DMS 273 (cell line): Measurements from ENCODE around the gene TELO2.
"Not testable (repeated sequence)": the region's sequence is repeated elsewhere in the genome, so short reads cannot be mapped to it uniquely, and the experiment has no call there.

ENCODE experiments used
- DNase-seq: peaks from one replicate; lab custom pipeline; 2025; ENCODE audit not compliant: unreplicated experiment; lab: John Stamatoyannopoulos, UW

Gene TELO2

GRCh38 chr16:1457489-1458245 is 35.5 kb upstream of the TELO2 start:
- DNase-seq, result no peak

DNA sequence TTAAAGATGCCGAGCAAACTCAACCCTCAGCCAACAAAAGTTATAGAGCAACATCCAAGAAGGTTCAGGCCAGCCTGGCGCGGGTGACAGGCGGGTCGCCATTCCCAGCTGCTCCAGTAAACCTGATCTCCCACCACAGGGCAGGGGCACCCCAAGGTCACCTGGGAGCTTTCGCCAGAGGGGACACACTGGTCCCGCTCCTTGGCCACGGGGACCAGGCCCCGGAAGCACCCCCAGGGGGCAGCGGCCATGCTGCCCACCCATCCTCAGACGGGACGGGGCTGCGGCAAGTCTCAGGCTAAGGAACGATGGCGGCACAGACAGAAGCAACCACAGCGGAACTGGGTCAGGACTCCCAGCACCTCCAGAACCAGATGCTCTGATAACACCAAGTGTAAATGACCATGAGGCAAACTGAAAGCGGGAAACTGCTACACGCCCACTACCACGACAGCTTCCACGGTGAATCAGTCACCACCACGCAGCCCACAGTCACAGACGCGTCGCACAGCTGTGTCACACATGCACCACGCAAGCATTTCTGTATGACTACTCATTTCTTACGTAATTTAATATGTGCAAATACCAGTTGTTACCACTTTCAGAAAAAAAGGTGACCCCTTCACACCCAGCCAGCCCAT is 34.7 kb upstream of the TELO2 start:
- no peak for DNase-seq

DNA sequence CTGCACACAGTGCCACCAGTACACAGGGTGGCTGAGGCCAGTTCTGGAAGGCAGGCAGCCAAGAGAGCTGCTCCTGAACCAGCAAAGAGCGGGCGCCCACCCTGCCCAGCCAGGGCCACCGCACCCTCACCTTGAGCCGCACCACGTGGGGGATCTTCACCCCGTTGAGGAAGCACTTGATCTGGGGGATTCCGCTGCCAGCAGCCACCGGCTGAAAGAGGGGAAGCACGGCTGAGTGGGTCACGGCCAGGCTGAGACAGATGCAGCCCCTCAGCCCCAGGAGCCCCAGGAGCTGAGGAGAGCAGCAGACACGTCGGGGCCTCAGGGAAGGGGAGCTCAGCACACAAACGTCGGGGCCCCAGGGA is 34.2 kb upstream of the TELO2 start:
- no peak for DNase-seq

GRCh38 chr16:1459967-1460366 is 33.2 kb upstream of the TELO2 start:
- no peak for DNase-seq

- no peak for DNase-seq
Measured at GRCh38 chr16:1460602-1461138, 32.5 kb upstream of the TELO2 start.

DNA sequence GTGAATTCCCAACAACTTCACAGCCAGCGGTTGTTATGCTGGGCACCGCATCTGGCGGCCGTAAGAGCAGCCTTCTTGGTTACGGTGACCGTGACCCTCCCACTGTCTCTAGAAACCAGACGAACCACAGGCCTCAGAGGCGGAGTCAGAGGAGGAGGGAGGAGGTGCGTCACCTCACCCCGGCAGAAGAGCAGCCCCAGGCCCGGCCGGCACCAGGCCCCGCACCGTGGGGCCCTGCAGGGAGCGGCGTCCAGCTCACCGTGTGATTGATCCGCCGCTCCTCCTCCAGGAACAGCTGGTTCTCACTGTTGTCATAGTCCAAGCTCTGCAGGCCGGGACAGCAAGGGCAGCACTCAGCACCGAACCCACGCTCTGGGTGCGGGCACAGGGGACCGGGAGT is 32.0 kb upstream of the TELO2 start:
- DNase-seq, result no peak

DNA sequence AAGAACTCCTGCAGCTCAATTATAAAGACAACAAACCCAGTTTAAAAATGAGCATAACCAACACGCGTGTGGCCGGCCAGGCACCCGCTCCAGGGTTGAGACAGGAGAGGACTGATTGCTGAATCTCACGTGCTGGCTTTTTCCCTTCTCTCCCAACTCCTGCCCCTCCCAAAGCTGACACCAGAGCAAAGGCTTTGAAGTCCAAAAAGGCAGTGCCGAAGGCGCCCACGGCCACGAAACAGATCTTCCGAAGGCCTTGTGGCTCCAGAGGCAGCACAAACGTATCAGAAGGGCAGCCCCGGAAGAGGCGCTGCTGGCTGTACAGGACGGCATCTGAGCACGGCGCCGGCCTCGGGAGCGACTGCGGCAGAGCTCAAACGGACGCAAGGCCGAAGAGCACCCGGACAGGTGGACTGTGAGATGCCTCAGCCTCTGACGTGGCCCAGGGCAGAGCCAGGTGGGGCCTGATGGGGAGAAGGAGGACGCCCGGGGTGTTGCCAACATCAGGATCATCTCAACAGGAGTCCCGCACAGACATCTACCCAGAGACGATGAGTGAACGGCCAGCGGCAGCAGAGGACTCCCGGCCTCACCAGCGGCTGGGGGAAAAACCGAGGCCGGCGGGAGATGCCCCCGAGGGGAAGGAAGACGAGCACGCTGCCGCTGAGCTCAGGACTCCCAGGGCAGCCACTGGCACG is 28.8 kb upstream of the TELO2 start:
- no peak for DNase-seq

DNA sequence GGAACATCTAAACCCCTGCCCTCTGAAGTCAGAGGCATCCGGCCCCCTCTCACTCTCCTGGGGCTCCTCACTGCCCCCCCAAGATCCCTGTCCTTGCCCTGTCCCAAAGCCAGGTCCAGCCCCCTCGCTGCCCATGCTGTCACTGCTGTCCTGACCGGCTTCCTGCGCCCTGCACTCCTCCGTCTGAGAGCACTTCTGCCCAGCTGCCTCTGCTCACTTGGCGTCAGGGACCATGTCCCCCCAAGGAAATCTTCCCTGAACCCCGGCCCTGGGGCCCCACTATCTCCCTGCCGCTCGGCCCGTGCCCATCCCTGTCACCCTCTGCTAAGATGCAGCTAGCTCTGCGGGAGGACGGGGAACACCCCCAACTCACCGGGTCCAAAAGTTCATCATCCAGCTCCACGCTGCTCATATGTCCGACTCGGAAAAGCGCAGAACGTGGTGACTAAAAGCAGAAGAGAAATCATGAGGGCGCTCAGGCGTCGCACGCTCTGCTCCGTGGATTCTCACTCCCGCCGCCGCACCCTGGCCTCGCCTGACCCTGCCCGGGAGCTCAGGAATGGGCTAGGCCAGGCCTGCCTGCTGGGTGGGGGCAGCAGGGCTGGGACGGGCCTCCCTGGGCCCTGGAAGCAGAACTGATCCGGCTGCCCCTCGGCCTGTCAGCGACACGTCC is 28.1 kb upstream of the TELO2 start:
- DNase-seq, result no peak

DNA sequence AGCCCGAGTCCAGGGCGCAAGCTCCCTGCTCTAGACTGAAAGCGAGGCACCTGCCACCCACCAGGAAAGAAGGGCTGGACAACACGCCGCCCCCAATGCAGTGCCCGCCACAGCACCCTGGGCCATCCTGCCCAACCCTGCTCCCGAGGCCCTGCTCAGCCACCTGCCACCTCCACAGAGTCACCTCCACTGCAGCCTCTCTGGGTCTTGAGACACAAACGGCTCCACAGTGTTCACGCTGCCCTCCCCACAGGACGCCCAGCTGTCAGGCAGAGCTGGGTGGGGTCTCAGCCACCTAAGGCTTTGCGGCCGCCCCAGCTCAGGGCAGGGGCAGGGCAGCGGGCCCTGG is 27.6 kb upstream of the TELO2 start:
- DNase-seq, result no peak

DNA sequence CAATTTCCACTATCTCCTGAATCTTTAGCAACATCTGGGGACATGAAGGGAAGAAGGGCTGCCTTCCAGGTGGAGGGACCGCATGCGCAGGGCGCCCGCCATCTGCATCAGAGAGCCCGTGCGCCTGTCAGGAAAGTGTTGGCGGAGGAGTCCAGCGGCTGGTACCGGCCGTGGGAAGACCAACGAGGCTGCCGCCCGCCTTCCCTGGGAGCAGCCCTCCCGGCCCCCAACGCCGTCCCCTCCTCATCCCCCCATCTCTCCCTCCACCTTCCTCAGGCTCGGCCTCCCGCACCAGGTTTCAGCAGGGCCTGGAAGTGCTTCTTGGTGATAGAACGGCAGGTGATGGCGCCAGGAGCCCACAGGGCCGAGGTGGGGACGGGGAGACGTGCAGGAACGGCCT is 27.1 kb upstream of the TELO2 start:
- no peak for DNase-seq

DNA sequence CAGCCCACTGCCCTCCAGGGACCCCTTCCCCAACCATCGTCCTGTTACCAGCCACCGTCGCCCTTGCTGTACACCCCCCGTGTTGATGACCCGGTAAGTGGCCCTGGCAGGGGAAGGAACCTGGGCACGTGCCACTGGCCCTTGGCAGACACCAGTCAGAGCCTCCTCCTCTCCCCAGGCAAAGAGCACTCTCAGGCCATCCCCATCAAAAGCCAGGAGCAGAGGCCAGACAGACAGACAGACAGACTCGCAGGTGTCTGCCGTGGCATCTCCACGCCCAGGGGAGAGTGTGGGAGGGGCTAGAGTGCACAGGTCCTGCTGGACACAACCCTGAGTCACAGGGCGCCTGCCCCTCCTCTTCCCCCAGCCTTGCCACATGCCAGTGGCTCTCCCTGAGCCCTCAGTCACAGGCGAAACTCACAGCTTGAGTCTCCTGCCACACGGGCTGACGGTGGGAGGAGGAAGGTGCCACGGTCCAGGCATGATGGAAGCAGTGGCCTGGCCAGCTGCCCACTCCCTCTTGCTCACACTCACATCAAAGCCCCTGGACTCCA is 26.1 kb upstream of the TELO2 start:
- no peak for DNase-seq

DNA sequence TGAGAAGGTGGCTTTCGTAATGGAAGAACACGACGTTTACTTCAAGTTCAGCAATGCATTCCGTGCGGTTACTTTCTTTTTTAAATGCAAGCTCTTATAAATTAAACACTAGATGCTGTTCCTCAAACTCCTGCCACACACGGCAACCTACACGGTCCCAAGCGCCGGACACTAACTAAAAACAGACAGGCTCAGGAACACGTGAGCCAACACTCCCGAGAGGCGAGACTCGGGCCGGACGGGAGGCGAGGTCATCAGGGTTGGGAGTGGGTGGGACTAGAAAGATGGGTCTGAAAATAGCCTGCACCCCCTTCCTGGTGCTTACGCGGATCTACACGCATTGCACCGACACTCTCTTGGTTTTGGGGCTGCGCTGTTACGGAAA is 24.7 kb upstream of the TELO2 start:
- no peak for DNase-seq

DNA sequence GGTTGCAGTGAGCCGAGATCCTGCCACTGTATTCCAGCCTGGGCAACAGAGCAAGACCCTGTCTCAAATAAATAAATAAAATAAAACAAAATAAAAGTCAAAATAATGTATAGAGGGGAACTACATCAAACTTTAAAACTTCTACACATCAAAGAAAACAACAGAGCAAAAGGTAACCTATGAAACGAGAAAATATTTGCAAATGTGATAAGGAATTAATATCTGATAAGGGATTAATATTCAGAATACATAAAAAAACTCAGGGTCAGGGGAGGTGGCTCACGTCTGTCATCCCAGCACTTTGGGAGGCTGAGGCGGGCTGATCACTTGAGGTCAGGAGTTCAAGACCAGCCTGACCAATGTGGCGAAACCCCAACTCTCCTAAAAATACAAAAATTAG is 24.0 kb upstream of the TELO2 start:
- not testable (repeated sequence) for DNase-seq

GRCh38 chr16:1469693-1470201 is 23.4 kb upstream of the TELO2 start:
- no peak for DNase-seq

DNA sequence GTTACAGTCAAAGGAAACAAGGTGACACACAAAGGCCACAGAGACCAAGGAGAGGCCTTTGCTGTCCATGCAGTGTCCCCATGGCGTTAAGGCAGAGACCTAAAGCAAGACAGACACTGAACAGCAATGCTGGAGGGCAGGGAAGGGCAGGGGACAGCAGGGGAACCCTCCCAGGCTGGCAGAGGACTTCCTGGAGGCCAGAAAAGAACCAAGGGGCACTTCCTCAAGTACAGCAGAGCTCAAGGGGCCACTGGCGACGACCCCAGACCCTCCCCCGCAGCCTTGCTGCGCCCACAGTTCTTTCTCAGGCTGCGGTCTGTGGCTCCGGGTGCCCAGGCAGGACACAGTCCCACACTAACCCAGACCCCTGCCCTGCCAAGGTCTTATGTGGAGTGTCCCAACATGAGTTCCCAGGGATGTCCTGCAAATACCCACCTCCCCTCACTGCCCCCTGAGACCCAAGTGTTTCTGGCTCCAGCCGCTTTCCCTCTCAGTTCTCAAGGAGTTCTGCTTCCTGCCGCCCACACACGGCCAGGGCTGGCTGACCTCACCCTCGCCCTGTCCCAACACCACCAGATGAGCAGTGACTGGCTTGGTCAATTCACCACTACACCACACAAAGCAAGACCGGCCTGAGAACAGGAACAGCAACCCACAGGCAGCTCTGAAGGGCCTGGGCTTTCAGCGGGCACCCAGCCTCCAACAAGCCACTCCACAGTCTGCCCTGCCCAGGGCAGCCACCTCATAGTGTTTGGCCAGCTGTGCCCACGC is 22.5 kb upstream of the TELO2 start:
- DNase-seq, result no peak

- DNase-seq, result no peak
Measured at GRCh38 chr16:1471569-1472194, 21.5 kb upstream of the TELO2 start.

DNA sequence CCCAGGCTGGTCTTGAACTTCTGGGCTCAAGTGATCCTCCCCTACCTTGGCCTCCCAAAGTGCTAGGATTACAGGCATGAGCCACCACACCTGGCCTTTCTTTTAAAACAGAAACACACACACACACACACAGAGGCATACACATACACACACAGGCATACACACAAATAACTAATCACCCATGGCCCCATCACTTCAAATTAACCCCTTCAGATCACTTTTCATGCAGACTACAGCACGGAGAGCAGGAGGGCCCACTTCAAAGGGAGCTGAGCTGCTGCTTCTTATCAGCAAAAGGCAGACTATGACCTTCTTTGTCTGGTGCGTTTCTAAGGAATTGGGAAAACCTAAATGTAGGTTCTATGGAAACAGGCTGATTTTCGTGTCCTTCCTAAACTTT is 20.2 kb upstream of the TELO2 start:
- no peak for DNase-seq

- DNase-seq, result peak; percentile 68
Measured at GRCh38 chr16:1474082-1474795, 18.9 kb upstream of the TELO2 start.

- peak; percentile 92 for DNase-seq
Measured at GRCh38 chr16:1474796-1475551, 18.2 kb upstream of the TELO2 start, which contains the start of gene CLCN7. Gene CLCN7 (minus strand): TSS chr16:1475028. CDS start chr16:1474974, 54 bp downstream.
